ENCODE data around the gene PLCH1.

The PLCH1 gene

DNA sequence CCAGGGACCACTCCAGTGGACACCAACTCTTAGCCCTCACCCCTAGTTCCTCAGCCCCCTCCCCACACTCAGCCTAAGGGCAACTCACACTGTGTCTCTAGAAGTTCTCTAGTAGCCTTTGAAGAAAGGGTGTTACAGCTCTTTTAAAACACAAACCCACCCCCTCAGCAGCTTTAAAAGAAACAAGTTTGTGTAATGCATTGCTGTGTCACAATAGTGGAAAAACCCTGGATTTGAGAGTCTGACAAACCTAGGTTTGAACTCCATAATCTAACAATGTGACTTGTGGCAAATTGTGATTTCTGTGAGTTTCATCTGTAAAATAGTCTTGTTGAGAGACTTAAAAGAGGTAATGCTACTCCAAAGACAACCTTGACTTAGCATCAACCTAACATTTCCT lies 54.0 kb downstream of the PLCH1 start:
- no peak for DNase-seq (ENCODE audit: low read depth in 2 of 2, low spot score in 1 of 2)

- no peak for DNase-seq (ENCODE audit: low read depth in 2 of 2, low spot score in 1 of 2)
Measured at GRCh38 chr3:155688481-155688880, 56.4 kb downstream of the PLCH1 start.

DNA sequence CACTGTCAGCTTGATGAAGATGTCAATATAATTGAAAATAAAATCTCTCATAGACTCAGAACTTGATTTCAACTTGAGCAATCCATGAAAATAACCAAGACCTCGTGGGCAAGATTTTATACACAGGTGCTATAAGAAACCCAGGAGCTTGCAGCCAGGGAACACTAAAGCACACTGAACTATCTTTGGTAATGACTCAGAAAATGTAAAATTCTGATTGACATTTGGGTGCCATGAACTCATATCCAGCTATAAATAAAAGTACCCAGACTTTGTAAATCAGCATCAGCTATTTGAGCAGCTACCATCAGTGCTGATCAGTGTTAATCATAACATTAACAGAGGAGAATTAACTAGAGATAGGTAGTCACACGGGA lies 61.5 kb downstream of the PLCH1 start:
- DNase-seq (ENCODE audit: low read depth in 2 of 2, low spot score in 1 of 2): no peak

- no peak for DNase-seq (ENCODE audit: low read depth in 2 of 2, low spot score in 1 of 2)
Measured at GRCh38 chr3:155682426-155683343, 62.2 kb downstream of the PLCH1 start.

DNA sequence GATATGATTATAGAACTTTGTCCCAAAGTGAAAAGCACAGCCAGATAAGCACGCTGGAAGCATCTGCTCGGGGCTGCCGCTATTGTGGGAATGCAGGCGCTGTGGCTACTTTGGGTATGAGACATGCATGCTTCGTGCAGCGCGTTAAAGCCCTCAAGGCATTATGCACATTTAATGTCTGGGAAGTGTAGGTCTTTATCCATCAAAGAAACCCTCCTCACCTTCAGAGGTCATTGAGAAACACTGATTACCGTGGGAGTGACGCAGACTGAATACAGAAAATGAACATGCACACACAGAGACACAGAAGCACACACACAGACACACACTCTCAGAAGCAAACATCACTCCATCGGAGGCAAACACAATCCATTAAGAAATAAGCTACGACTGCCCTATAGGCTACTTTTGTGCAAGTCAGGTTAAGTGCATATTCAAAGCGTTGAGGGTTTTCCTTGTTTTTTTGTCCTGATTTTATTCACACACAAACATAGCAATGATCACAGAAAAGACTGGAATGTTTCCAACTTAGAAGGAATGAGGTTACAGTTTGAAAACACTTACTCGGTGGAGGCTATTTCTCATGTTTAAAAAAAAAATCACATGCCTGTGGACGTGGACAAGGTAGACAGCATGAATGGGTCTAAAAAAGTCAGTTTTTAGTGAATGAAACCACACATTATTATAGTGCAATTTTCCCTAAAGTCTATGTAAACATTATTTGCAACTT lies 68.5 kb downstream of the PLCH1 start:
- no peak for DNase-seq (ENCODE audit: low read depth in 2 of 2, low spot score in 1 of 2)

- no peak for DNase-seq (ENCODE audit: low read depth in 2 of 2, low spot score in 1 of 2)
Measured at GRCh38 chr3:155675094-155675493, 69.8 kb downstream of the PLCH1 start.

- DNase-seq (ENCODE audit: low read depth in 2 of 2, low spot score in 1 of 2): no peak
Measured at GRCh38 chr3:155673421-155673820, 71.5 kb downstream of the PLCH1 start.

- DNase-seq (ENCODE audit: low read depth in 2 of 2, low spot score in 1 of 2): no peak
Measured at GRCh38 chr3:155670335-155670734, 74.5 kb downstream of the PLCH1 start.

DNA sequence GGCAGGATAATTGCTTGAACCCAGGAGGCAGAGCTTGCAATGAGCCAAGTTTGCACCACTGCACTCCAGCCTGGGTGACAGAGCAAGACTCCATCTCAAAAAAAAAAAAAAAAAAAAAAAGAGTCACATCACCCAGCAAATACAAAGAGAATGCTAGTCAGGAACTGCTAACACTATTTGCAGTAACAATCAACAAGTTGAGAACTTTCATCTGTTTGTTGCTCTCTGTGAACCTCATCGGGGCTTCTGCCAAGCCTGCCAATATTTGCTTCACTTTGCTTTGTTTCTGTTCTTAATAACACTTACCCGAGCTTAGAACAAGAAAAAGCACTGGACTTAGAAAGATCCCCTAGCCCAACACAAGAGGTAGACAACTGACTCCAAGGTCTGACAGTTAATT lies 76.9 kb downstream of the PLCH1 start:
- no peak for DNase-seq (ENCODE audit: low read depth in 2 of 2, low spot score in 1 of 2)

DNA sequence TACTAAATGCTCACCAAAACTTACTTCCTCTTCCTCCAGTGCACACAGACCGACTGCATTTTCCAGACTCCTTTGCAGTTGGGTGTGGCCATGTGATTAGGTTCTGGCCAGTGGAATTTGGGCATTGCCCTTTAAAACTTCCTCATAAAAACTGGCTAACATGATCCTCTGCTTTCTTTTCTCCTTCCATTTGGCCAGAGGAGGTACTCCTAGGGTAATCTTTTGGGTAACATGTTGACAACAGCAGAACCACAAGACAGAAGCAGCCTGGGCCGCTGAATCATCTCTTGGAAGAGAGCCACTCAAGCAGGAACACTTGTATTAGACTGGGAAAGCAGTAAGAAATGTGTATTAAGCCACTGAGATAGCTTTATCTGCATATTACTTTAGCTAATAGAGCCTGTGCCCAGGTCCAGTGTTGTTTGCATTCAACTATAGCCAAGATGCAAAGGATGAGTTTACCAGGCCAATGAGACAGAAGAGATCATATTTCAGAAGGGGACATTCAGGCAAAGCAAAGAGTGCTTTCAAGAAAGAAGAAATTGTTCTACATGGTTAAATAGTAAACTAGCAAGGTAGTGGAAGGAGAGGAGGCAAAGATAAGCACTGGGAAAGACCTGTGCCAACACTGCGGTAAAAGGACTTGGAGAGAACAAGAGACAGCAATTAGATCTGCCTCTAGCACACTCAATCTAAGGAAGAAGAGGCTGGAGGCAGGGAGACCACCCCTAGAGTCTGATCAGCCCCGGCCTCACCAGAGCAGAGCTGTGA lies 79.8 kb downstream of the PLCH1 start:
- no peak for DNase-seq (ENCODE audit: low read depth in 2 of 2, low spot score in 1 of 2)

DNA sequence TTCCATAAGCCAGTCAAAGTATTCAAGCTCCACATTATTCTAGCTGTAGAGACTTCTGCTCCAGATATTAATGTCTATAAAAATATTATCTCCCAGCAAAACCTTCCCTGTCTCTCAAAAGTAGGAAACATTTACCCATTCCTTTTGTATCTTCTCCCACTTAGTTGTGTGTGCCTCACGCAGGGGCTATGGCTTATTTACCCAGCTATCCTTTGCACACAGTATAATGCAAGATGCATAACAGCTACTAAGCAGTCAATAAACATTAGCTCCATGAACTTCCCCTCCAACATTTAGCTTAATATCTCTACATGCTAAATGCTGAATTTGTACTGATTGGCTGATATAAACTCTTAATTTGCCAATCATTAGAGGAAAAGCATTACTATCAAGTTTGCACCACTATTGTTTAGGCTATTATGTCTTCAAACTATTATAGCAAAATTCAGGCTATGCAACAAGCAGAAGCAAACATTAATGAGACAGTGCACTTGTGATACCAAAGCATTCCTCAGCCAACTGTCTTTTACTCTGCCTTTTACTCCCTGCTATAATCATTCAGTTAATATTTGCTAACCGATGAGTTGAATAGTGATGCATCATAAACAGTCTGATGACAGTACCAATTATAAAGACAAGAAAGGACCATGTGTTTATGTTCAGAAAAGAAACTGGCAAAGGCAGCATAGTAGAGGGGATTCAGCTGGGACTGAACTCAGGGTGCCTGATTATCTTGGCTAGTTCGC lies 81.2 kb downstream of the PLCH1 start:
- DNase-seq (ENCODE audit: low read depth in 2 of 2, low spot score in 1 of 2): no peak

DNA sequence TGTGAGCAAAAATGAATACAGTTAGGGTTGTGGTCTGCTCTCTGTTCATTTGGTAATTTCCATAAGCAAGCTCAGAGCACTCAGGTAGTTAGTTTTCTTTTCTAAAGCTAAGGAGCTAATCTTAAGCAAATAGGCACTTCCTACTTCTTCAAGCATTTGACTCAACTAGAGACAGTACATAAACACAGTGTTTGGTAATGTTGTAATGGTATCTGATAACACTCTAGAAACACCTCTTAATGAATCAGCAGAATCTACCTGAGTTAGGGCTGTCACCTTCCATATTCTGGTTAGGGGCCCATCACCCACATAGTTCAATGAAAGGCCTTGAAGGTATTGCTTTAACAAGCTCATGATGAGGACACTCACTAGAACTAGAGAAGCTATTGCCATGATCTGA lies 83.1 kb downstream of the PLCH1 start:
- DNase-seq (ENCODE audit: low read depth in 2 of 2, low spot score in 1 of 2): no peak

- no peak for DNase-seq (ENCODE audit: low read depth in 2 of 2, low spot score in 1 of 2)
Measured at GRCh38 chr3:155661042-155661441, 83.8 kb downstream of the PLCH1 start.

DNA sequence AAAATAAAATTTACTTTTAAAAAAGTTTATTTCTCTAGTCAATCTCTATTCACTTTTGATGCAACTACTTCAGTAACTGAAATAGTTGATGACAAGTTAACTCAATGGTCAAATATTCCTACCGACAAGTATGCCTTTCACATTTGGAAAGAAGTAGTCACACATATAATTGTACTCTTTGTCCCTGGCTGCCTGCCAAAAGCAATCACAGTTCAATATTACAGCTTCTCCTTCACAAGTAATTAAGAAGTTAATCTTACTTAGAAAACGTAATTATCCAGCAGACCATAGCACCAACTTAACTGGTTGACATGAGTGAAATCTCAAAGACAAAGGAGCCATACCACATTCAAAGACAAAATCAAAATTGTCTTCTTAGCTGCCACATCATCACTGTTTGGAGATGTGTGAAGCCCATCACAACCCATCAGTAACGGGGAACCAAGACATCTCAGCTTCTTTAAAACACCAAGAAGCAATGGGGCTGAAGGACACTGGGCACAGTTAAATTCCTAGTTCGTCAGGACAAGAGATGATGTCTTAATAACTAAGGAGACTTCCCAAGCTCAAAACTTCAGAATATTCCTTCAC lies 86.1 kb downstream of the PLCH1 start:
- no peak for DNase-seq (ENCODE audit: low read depth in 2 of 2, low spot score in 1 of 2)

- DNase-seq (ENCODE audit: low read depth in 2 of 2, low spot score in 1 of 2): no peak
Measured at GRCh38 chr3:155658006-155658405, 86.9 kb downstream of the PLCH1 start.

DNA sequence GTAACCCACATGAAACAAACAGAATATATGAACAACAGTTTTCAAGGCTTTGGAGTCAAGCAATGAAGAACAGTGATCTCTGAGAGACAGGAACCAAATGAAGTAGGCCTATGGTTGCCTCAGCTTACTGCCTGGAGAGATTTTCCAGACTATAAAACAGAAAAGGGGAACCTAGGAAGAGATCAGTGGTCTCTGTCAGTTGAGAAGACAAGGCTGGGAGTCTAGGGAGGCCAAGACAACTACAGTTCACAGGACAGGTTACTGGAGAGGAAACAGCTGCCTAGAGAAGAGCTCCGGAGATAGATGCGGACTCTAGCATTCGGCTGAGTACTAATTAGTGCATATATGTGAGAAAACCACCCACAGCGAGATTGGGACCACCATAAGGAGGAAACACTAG lies 87.7 kb downstream of the PLCH1 start:
- DNase-seq (ENCODE audit: low read depth in 2 of 2, low spot score in 1 of 2): no peak

DNA sequence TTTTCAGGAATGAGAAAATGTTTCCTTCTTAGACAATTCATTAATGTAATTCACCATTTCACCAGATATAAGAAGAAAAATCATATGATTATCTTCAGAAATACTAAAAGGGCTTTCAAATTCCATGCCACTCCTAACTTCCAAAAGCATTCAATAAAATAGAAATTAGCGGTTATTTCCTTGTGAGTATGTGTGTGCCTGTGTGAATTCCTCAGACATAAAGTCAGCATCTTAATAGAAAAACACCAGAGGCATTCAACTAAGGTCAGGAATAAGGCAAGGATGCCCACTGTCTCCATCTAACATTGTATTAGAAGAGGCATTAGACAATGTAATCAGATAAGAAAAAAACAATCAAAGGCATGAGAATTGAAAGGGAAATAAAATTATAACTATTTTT lies 88.4 kb downstream of the PLCH1 start:
- no peak for DNase-seq (ENCODE audit: low read depth in 2 of 2, low spot score in 1 of 2)

DNA sequence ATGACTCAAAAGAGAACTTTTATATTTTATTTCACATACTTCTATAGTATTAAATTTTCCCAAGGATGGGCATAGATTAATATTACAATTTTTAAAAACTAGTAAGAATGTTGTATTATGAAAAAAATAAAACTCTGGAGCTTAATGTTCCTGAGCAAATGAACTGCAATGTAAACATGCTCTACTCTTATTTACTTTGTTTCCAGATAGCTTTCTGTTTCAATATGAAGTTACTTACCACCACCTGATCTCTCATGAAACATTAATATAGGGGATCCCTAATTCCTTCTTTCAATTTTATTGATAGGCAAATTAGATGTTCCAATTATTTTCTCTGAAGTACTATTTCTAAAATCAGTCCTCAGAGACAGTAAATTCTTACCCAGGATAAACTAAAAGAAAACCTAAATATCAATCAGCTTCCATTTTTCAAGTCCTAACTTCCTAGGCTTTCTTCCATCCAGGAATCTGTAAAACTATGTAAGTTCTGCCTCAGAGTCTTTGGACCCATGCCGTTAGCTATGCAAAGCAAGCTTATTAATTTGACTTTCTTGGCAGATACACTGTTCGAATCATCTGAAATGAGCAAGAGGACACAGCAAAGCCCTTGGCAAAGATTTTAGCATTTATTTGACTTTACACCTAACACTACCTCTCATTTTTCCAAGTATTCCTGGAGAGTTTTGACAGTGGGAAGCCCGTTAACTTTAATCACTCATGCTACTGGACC lies 93.2 kb downstream of the PLCH1 start:
- DNase-seq (ENCODE audit: low read depth in 2 of 2, low spot score in 1 of 2): no peak

GRCh38 chr3:155648013-155648591 lies 96.8 kb downstream of the PLCH1 start:
- DNase-seq (ENCODE audit: low read depth in 2 of 2, low spot score in 1 of 2): no peak

- no peak for DNase-seq (ENCODE audit: low read depth in 2 of 2, low spot score in 1 of 2)
Measured at GRCh38 chr3:155647206-155647605, 97.7 kb downstream of the PLCH1 start.

Data from stimulated activated CD8-positive, alpha-beta memory T cell treated with anti-CD3 and anti-CD28 coated beads, Interleukin-4, amount 100 ng/mL, for 4 hours (primary cell).